Neural cell (in vitro differentiated cells): ENCODE data around the gene SAMD4B. TPM values are rescaled to one million over a fixed set of nuclear protein-coding genes. Genes with fewer than 3 reads are reported as not detected.

Source experiments
- H2AFZ ChIP-seq: fragments of 200-600, 300-800 bp; sonication (generic), shearing (Covaris generic); 2 replicates; pipeline ENCODE4 v1.6.0; 2014; ENCODE audit warnings: low read depth, mild to moderate bottlenecking, antibody characterized with exemption, low read length, moderate library complexity
- H3F3A ChIP-seq: fragments of 200-600 bp; shearing (Covaris generic); 2 replicates; pipeline ENCODE4 v1.6.1; 2016; ENCODE audit warnings: mild to moderate bottlenecking, moderate library complexity, mixed read lengths, antibody characterized with exemption, low read length; ENCODE audit not compliant: insufficient read depth, poor library complexity, severe bottlenecking
- H3K27ac ChIP-seq: fragments of 200-600, 300-800 bp; sonication (generic), shearing (Covaris generic); 2 replicates; pipeline ENCODE4 v1.5.1; 2014; ENCODE audit warnings: mild to moderate bottlenecking, low read length, moderate library complexity
- H3K27me3 ChIP-seq: fragments of 300-800, 200-600 bp; sonication (generic), shearing (Covaris generic); 2 replicates; pipeline ENCODE4 v1.6.0; 2014; ENCODE audit warnings: mild to moderate bottlenecking, low read depth, low read length, moderate library complexity; ENCODE audit not compliant: insufficient read depth
- H3K36me3 ChIP-seq: fragments of 300-800, 200-600 bp; sonication (generic), shearing (Covaris generic); 2 replicates; pipeline ENCODE4 v1.5.1; 2014; ENCODE audit warnings: mild to moderate bottlenecking, antibody characterized with exemption, low read length, moderate library complexity; ENCODE audit not compliant: insufficient read depth
- H3K4me2 ChIP-seq: fragments of 300-800, 200-600 bp; sonication (generic), shearing (Covaris generic); 2 replicates; pipeline ENCODE4 v1.6.0; 2014; ENCODE audit warnings: mild to moderate bottlenecking, low read length
- H3K4me3 ChIP-seq: fragments of 300-800, 200-600 bp; sonication (generic), shearing (Covaris generic); 2 replicates; pipeline ENCODE4 v1.5.1; 2014; ENCODE audit warnings: mild to moderate bottlenecking, low read length, moderate library complexity
- H3K79me2 ChIP-seq: fragments of 200-600 bp; shearing (Covaris generic); replicated peaks from 2 replicates; pipeline ENCODE4 v1.6.0; 2014; ENCODE audit warnings: mild to moderate bottlenecking, low read length, moderate library complexity; ENCODE audit not compliant: insufficient read depth
- H3K9ac ChIP-seq: fragments of 300-800, 200-600 bp; sonication (generic), shearing (Covaris generic); 2 replicates; pipeline ENCODE4 v1.6.1; 2016; ENCODE audit warnings: mild to moderate bottlenecking, low read length, mixed read lengths
- H3K9me2 ChIP-seq: fragments of 200-600 bp; shearing (Covaris generic); 2 replicates; pipeline ENCODE4 v1.6.1; 2016; ENCODE audit warnings: mild to moderate bottlenecking, low read length, mixed read lengths; ENCODE audit not compliant: insufficient read depth
- H3K9me3 ChIP-seq: fragments of 200-600, 300-800 bp; sonication (generic), shearing (Covaris generic); 2 replicates; pipeline ENCODE4 v1.6.1; 2016; ENCODE audit warnings: mild to moderate bottlenecking, mixed run types, low read length, moderate library complexity, mixed read lengths
- H4K20me1 ChIP-seq: fragments of 200-600 bp; shearing (Covaris generic); 2 replicates; pipeline ENCODE4 v1.6.1; 2016; ENCODE audit warnings: mild to moderate bottlenecking, mixed run types; ENCODE audit not compliant: insufficient read depth
- EP300 ChIP-seq: fragments of 450-650 bp; conservative IDR thresholded peaks from 2 replicates; pipeline ENCODE4 v1.6.1; 2014; ENCODE audit warnings: antibody characterized with exemption, mild to moderate bottlenecking, moderate library complexity; ENCODE audit not compliant: poor library complexity, severe bottlenecking
- EZH2 ChIP-seq: fragments of 200-600, 300-800 bp; shearing (Covaris generic), sonication (generic); IDR thresholded peaks from 2 replicates; pipeline ENCODE4 v1.6.1; 2014; ENCODE audit warnings: antibody characterized with exemption, low read length, borderline replicate concordance, mild to moderate bottlenecking; ENCODE audit not compliant: insufficient read depth, poor library complexity, severe bottlenecking
- MXI1 ChIP-seq: fragments of 450-650 bp; conservative IDR thresholded peaks from 2 replicates; pipeline ENCODE4 v1.6.1; 2014; ENCODE audit warnings: antibody characterized with exemption, mild to moderate bottlenecking; ENCODE audit not compliant: poor library complexity, severe bottlenecking
- POLR2AphosphoS5 ChIP-seq: IDR thresholded peaks from 2 replicates; pipeline ENCODE4 v1.6.1; 2012
- RAD21 ChIP-seq: fragments of 450-650 bp; conservative IDR thresholded peaks from 2 replicates; pipeline ENCODE4 v1.6.1; 2014; ENCODE audit warnings: antibody characterized with exemption, mild to moderate bottlenecking, moderate library complexity
- SMC3 ChIP-seq: fragments of 450-650 bp; conservative IDR thresholded peaks from 2 replicates; pipeline ENCODE4 v1.6.1; 2014; ENCODE audit warnings: antibody characterized with exemption, mild to moderate bottlenecking, moderate library complexity; ENCODE audit not compliant: poor library complexity
- TAF1 ChIP-seq: IDR thresholded peaks from 2 replicates; pipeline ENCODE4 v1.6.1; 2012; ENCODE audit warnings: low read depth
- polyA plus RNA-seq: library from polyadenylated mRNA; depleted of rRNA; stranded (reverse); fragments of >200 nt; gene quantifications from 2 replicates; pipeline ENCODE4 v1.2.3, GENCODE V29; 2014
- TF ChIP-seq, protein P1 (sequence below): IDR thresholded peaks from 2 replicates; pipeline ENCODE4 v1.6.1; 2012; ENCODE audit warnings: borderline replicate concordance
- TF ChIP-seq, protein P2 (sequence below): fragments of 450-650 bp; IDR thresholded peaks from 2 replicates; pipeline ENCODE4 v1.5.1; 2014; ENCODE audit warnings: antibody characterized with exemption, mild to moderate bottlenecking, moderate library complexity; ENCODE audit not compliant: poor library complexity, severe bottlenecking

The SAMD4B gene
- polyA plus RNA-seq, 1 donor from 2014 or later, result 19.3 TPM

DNA sequence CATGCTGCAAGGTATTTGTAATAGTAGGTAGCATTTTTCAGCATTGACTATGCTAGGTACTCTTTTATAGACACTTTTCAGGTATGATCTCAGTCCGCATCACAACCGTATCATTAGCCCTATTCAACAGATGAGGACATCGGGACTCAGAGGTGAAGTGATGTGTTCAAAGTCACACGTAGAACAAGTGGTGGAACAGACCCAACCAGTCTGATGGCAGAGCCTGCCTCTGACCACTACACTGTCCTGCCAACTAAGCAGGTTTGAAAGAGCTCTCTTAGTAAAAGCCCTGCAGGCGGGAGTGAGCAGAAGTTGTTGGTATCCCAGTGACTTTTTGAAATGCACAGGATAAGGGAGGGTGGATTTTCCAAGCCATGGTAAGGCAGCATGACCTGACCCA, 28.5 kb downstream of the SAMD4B start:
- no peak overlapping the region for H3K4me3 ChIP-seq
- H3K36me3 ChIP-seq, result peaks cover 3% of the 10 kb centered on the region
- H3K9me3 ChIP-seq, result no peaks in the 10 kb centered on the region
- no peaks in the 10 kb centered on the region for H3F3A ChIP-seq
- H3K4me2 ChIP-seq, result no peak overlapping the region
- TF ChIP-seq POLR2AphosphoS5 (no peak), SMC3 (no peak), MXI1 (no peak), EZH2 (no peak), RAD21 (no peak), TAF1 (no peak), EP300 (no peak)
- TF ChIP-seq, protein P1, sequence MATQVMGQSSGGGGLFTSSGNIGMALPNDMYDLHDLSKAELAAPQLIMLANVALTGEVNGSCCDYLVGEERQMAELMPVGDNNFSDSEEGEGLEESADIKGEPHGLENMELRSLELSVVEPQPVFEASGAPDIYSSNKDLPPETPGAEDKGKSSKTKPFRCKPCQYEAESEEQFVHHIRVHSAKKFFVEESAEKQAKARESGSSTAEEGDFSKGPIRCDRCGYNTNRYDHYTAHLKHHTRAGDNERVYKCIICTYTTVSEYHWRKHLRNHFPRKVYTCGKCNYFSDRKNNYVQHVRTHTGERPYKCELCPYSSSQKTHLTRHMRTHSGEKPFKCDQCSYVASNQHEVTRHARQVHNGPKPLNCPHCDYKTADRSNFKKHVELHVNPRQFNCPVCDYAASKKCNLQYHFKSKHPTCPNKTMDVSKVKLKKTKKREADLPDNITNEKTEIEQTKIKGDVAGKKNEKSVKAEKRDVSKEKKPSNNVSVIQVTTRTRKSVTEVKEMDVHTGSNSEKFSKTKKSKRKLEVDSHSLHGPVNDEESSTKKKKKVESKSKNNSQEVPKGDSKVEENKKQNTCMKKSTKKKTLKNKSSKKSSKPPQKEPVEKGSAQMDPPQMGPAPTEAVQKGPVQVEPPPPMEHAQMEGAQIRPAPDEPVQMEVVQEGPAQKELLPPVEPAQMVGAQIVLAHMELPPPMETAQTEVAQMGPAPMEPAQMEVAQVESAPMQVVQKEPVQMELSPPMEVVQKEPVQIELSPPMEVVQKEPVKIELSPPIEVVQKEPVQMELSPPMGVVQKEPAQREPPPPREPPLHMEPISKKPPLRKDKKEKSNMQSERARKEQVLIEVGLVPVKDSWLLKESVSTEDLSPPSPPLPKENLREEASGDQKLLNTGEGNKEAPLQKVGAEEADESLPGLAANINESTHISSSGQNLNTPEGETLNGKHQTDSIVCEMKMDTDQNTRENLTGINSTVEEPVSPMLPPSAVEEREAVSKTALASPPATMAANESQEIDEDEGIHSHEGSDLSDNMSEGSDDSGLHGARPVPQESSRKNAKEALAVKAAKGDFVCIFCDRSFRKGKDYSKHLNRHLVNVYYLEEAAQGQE, result no peak
- TF ChIP-seq, protein P2, sequence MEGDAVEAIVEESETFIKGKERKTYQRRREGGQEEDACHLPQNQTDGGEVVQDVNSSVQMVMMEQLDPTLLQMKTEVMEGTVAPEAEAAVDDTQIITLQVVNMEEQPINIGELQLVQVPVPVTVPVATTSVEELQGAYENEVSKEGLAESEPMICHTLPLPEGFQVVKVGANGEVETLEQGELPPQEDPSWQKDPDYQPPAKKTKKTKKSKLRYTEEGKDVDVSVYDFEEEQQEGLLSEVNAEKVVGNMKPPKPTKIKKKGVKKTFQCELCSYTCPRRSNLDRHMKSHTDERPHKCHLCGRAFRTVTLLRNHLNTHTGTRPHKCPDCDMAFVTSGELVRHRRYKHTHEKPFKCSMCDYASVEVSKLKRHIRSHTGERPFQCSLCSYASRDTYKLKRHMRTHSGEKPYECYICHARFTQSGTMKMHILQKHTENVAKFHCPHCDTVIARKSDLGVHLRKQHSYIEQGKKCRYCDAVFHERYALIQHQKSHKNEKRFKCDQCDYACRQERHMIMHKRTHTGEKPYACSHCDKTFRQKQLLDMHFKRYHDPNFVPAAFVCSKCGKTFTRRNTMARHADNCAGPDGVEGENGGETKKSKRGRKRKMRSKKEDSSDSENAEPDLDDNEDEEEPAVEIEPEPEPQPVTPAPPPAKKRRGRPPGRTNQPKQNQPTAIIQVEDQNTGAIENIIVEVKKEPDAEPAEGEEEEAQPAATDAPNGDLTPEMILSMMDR, result no peak
- no peaks in the 10 kb centered on the region for H3K27me3 ChIP-seq
- no peaks in the 10 kb centered on the region for H3K9me2 ChIP-seq
- no peak overlapping the region for H3K9ac ChIP-seq
- H2AFZ ChIP-seq, result no peak overlapping the region
- H3K27ac ChIP-seq, result no peak overlapping the region
- no peaks in the 10 kb centered on the region for H4K20me1 ChIP-seq
- H3K79me2 ChIP-seq, result no peaks in the 10 kb centered on the region

DNA sequence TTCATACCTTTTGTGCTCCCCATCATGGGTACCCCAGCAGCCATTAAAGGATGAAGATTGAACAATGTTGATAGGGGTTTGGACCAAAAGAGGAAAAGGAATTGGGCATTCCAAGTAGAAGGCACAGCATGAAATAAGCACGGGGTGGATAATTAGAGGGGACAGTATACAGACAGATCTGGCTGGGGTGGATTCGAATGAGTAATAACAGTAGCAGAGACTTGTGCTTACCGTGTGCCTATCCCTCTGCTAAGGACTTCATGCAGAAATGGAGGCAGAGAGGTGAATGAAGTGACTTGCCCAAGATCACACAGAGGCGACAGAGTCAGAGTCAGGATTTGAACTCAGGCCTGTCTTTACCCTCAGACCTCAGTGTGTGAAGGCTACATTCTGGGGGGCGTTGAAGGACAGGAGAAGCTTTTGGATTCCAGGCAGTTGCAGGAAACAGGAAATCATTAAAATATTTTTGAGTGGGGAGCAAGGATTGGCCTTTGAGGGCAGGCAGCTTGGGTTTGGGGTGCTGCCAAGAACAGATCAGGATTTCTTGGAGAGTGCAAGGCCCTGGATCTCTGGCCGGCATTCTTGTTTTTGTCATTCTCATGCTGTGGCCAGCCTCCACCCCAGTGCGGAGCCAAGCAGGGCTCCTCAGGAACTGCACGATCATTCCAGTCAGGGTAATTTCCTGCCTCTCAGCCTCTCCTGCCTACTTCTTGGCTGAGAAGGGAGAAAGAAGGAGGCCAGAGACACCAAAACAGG, 30.0 kb downstream of the SAMD4B start:
- H3K79me2 ChIP-seq, result no peaks in the 10 kb centered on the region
- no peak overlapping the region for H3K4me2 ChIP-seq
- TF ChIP-seq EZH2 (no peak), MXI1 (no peak), TAF1 (no peak)
- TF ChIP-seq, protein P1, result no peak
- H3K4me3 ChIP-seq, result no peak overlapping the region
- H3K27ac ChIP-seq, result no peak overlapping the region
- H3K36me3 ChIP-seq, result peaks cover 3% of the 10 kb centered on the region
- no peaks in the 10 kb centered on the region for H3K27me3 ChIP-seq
- no peaks in the 10 kb centered on the region for H3K9me3 ChIP-seq
- H2AFZ ChIP-seq, result no peak overlapping the region
- no peak overlapping the region for H3K9ac ChIP-seq
- no peaks in the 10 kb centered on the region for H3F3A ChIP-seq
- no peaks in the 10 kb centered on the region for H4K20me1 ChIP-seq
- no peaks in the 10 kb centered on the region for H3K9me2 ChIP-seq
